Liver (tissue), 9 donors: ENCODE results near the gene TMEM242. TPM values are rescaled to one million over a fixed set of nuclear protein-coding genes. Genes with fewer than 3 reads are reported as not detected.

Experiments used
- DNase-seq: peaks from one replicate; pipeline ENCODE4 v3.0.0-alpha.2; 2017; ENCODE audit warnings: low spot score
- H3K27ac ChIP-seq, 2 donors: one replicate each; pipeline ENCODE4 v1.7.0; 2013; ENCODE audit warnings: inconsistent platforms in 2 of 2, low read length in 2 of 2, control low read depth in 1 of 2, low read depth in 1 of 2, mild to moderate bottlenecking in 1 of 2
- H3K27me3 ChIP-seq, 4 donors: one replicate each; pipeline versions ENCODE4 v1.6.1 to v1.7.0; 2013; ENCODE audit warnings: low read length in 3 of 4, inconsistent platforms in 1 of 4, mild to moderate bottlenecking in 1 of 4, moderate library complexity in 1 of 4; ENCODE audit not compliant: control insufficient read depth in 4 of 4, insufficient read depth in 4 of 4
- H3K36me3 ChIP-seq, 4 donors: one replicate each; pipeline versions ENCODE4 v1.6.1 to v1.7.0; 2013; ENCODE audit warnings: low read length in 3 of 4, mild to moderate bottlenecking in 3 of 4, low read depth in 1 of 4, moderate library complexity in 1 of 4; ENCODE audit not compliant: control insufficient read depth in 4 of 4, insufficient read depth in 3 of 4
- H3K4me1 ChIP-seq, 4 donors: one replicate each; pipeline versions ENCODE4 v1.6.1 to v1.7.0; 2013; ENCODE audit warnings: low read length in 3 of 4, mild to moderate bottlenecking in 3 of 4, moderate library complexity in 1 of 4; ENCODE audit not compliant: control insufficient read depth in 4 of 4, insufficient read depth in 4 of 4
- H3K4me3 ChIP-seq, 3 donors: one replicate each; pipeline versions ENCODE4 v1.6.1 to v1.7.0; 2013; ENCODE audit warnings: low read length in 3 of 3, control low read depth in 1 of 3, low read depth in 1 of 3, mild to moderate bottlenecking in 1 of 3
- H3K9ac ChIP-seq, 2 donors: one replicate each; pipeline ENCODE4 v1.7.0; 2013; ENCODE audit warnings: low read length in 2 of 2, mild to moderate bottlenecking in 2 of 2, moderate library complexity in 2 of 2, control low read depth in 1 of 2, low read depth in 1 of 2
- H3K9me3 ChIP-seq, 4 donors: one replicate each; pipeline versions ENCODE4 v1.6.1 to v1.7.0; 2013; ENCODE audit warnings: low read length in 3 of 4; ENCODE audit not compliant: control insufficient read depth in 4 of 4
- EGR1 ChIP-seq, 2 donors: IDR thresholded peaks; 2 replicates each; pipeline ENCODE4 v1.6.1; 2016 to 2018; ENCODE audit warnings: antibody characterized with exemption in 2 of 2, low read depth in 2 of 2
- FOXA2 ChIP-seq: IDR thresholded peaks from 2 replicates; pipeline ENCODE4 v1.6.1; 2016; ENCODE audit warnings: antibody characterized with exemption
- GABPA ChIP-seq, 2 donors: IDR thresholded peaks in 1 of 2; conservative IDR thresholded peaks in 1 of 2; 2 replicates each; pipeline ENCODE4 v1.6.1; 2016; ENCODE audit warnings: antibody characterized with exemption in 2 of 2, mild to moderate bottlenecking in 1 of 2, moderate library complexity in 1 of 2
- HNF4A ChIP-seq, 2 donors: conservative IDR thresholded peaks; 2 replicates each; pipeline ENCODE4 v1.6.1; 2016; ENCODE audit warnings: antibody characterized with exemption in 2 of 2, mild to moderate bottlenecking in 2 of 2
- HNF4G ChIP-seq: IDR thresholded peaks from 2 replicates; pipeline ENCODE4 v1.6.1; 2016; ENCODE audit warnings: antibody characterized with exemption
- JUND ChIP-seq, 2 donors: IDR thresholded peaks; 2 replicates each; pipeline ENCODE4 v1.6.1; 2016; ENCODE audit warnings: antibody characterized with exemption in 2 of 2
- NR2F2 ChIP-seq: IDR thresholded peaks from 2 replicates; pipeline ENCODE4 v1.6.1; 2016; ENCODE audit warnings: antibody characterized with exemption
- RAD21 ChIP-seq, 2 donors: IDR thresholded peaks; 2 replicates each; pipeline ENCODE4 v1.6.1; 2016; ENCODE audit warnings: antibody characterized with exemption in 2 of 2, mild to moderate bottlenecking in 2 of 2
- RXRA ChIP-seq, 2 donors: IDR thresholded peaks; 2 replicates each; pipeline ENCODE4 v1.6.1; 2017 to 2018; ENCODE audit warnings: antibody characterized with exemption in 2 of 2, mild to moderate bottlenecking in 1 of 2
- SP1 ChIP-seq: IDR thresholded peaks from 2 replicates; pipeline ENCODE4 v1.6.1; 2018; ENCODE audit warnings: antibody characterized with exemption, mild to moderate bottlenecking
- TAF1 ChIP-seq: conservative IDR thresholded peaks from 2 replicates; pipeline ENCODE4 v1.6.1; 2016; ENCODE audit warnings: antibody characterized with exemption, mild to moderate bottlenecking
- YY1 ChIP-seq: IDR thresholded peaks from 2 replicates; pipeline ENCODE4 v1.6.1; 2016; ENCODE audit warnings: antibody characterized with exemption, mild to moderate bottlenecking
- WGBS: extraction: QIAGEN DNeasy Blood & Tissue Kit; methylation state at CpG from one replicate; pipeline ENCODE4 v1.1.7; 2013; 5-methylcytosine and 5-hydroxymethylcytosine counted together
- polyA plus RNA-seq, 2 donors: library from polyadenylated mRNA; stranded (reverse) in 1 of 2; unstranded in 1 of 2; fragments of 200-250 nt in 1 of 2; fragments of >200 nt in 1 of 2; fragmentation: Nextera tagmentation in 1 of 2; extraction: Ambion mirVana in 1 of 2; gene quantifications; one replicate each; pipeline versions ENCODE4 v1.2.1 to v1.2.3, GENCODE V29; 2013 to 2015
- total RNA-seq, 2 donors: library from RNA; depleted of rRNA; stranded (reverse); fragments of >200 nt; gene quantifications; one replicate each; pipeline ENCODE4 v1.2.3, GENCODE V29; 2014
- TF ChIP-seq, protein P1 (sequence below): IDR thresholded peaks from 2 replicates; pipeline ENCODE4 v1.6.1; 2016; ENCODE audit warnings: antibody characterized with exemption, mild to moderate bottlenecking
- TF ChIP-seq, protein P2 (sequence below): IDR thresholded peaks from 2 replicates; pipeline ENCODE4 v1.6.1; 2016; ENCODE audit warnings: antibody characterized with exemption
- TF ChIP-seq, protein P3 (sequence below): IDR thresholded peaks from 2 replicates; pipeline ENCODE4 v1.6.1; 2016; ENCODE audit warnings: antibody characterized with exemption
- TF ChIP-seq, protein P4 (sequence below): IDR thresholded peaks from 2 replicates; pipeline ENCODE4 v1.6.1; 2016; ENCODE audit warnings: antibody characterized with exemption
- TF ChIP-seq, protein P5 (sequence below): fragments of 150-350 bp; IDR thresholded peaks from 2 replicates; pipeline ENCODE4 v1.5.1; 2017; ENCODE audit warnings: improper control_type of control experiment, low read depth, low read length; ENCODE audit not compliant: missing input control
- donor health status: healthy.
- donor health status: healthy.
- donor health status: healthy.
- donor health status: healthy.
- donor health status: healthy.

Gene TMEM242
- total and polyA plus RNA-seq, 4 donors: 3.7 to 10.2 (median 6.1) TPM

DNA sequence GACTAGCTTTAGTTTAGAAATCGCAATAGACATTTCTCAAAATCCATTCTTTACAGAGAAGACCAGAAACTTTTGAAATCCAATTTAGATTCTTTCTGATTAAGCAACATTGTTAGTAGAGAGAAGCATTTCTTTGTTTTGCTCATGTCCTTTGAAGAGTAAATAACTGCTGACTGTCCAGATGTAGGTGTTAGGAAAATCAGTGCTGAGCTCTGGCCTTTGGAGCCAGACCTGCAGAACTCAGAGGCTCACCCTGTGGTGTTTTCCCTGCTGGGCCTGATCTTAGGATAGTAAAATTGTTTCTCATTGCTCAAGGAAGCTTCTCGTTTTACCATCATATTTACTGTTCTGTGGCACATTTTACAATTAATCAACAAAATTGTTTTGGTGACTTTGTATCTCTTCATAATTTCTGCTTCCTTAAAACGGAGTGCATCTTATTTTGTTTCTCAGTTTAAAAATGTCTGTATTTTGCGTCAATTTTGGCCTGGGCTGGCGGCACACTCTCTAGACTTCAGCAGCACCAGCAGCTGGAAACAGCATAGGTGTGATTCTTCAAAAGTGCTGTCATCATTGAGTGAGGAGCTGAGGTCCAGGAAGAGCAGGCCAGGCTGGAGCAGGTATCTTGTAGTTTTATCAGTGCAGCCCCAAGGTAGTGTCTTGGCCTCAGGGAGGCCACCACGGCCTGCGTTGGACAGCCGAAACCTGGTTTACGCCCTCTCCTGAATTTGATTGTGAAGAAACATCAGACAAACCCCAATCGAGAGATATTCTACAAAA lies 49.4 kb upstream of the TMEM242 start:
- H3K4me1 ChIP-seq: peaks cover 0 to 4% (median 1%) of the 10 kb centered on the region in 4 donors
- 89% methylated on average over 10 of the region's 10 CpGs for WGBS
- no peak for DNase-seq
- H3K4me3 ChIP-seq: no peak overlapping the region
- no peaks in the 10 kb centered on the region for H3K36me3 ChIP-seq
- TF ChIP-seq NR2F2: no peak
- peak; percentile 48 for TF ChIP-seq FOXA2
- TF ChIP-seq TAF1: no peak
- peak in 1 of 2 donors; percentile 21 for TF ChIP-seq RAD21 (IDR thresholded peaks at IDR 0.05)
- TF ChIP-seq EGR1 (IDR thresholded peaks at IDR 0.05; ENCODE audit: low read depth in 2 of 2): no peak
- peak in 1 of 2 donors; percentile 21 for TF ChIP-seq RXRA (IDR thresholded peaks at IDR 0.05)
- peak in 1 of 2 donors; percentile 31 for TF ChIP-seq JUND (IDR thresholded peaks at IDR 0.05)
- TF ChIP-seq, protein P1, sequence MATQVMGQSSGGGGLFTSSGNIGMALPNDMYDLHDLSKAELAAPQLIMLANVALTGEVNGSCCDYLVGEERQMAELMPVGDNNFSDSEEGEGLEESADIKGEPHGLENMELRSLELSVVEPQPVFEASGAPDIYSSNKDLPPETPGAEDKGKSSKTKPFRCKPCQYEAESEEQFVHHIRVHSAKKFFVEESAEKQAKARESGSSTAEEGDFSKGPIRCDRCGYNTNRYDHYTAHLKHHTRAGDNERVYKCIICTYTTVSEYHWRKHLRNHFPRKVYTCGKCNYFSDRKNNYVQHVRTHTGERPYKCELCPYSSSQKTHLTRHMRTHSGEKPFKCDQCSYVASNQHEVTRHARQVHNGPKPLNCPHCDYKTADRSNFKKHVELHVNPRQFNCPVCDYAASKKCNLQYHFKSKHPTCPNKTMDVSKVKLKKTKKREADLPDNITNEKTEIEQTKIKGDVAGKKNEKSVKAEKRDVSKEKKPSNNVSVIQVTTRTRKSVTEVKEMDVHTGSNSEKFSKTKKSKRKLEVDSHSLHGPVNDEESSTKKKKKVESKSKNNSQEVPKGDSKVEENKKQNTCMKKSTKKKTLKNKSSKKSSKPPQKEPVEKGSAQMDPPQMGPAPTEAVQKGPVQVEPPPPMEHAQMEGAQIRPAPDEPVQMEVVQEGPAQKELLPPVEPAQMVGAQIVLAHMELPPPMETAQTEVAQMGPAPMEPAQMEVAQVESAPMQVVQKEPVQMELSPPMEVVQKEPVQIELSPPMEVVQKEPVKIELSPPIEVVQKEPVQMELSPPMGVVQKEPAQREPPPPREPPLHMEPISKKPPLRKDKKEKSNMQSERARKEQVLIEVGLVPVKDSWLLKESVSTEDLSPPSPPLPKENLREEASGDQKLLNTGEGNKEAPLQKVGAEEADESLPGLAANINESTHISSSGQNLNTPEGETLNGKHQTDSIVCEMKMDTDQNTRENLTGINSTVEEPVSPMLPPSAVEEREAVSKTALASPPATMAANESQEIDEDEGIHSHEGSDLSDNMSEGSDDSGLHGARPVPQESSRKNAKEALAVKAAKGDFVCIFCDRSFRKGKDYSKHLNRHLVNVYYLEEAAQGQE: peak; percentile 18
- TF ChIP-seq, protein P2, sequence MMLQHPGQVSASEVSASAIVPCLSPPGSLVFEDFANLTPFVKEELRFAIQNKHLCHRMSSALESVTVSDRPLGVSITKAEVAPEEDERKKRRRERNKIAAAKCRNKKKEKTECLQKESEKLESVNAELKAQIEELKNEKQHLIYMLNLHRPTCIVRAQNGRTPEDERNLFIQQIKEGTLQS: no peak
- TF ChIP-seq, protein P3, sequence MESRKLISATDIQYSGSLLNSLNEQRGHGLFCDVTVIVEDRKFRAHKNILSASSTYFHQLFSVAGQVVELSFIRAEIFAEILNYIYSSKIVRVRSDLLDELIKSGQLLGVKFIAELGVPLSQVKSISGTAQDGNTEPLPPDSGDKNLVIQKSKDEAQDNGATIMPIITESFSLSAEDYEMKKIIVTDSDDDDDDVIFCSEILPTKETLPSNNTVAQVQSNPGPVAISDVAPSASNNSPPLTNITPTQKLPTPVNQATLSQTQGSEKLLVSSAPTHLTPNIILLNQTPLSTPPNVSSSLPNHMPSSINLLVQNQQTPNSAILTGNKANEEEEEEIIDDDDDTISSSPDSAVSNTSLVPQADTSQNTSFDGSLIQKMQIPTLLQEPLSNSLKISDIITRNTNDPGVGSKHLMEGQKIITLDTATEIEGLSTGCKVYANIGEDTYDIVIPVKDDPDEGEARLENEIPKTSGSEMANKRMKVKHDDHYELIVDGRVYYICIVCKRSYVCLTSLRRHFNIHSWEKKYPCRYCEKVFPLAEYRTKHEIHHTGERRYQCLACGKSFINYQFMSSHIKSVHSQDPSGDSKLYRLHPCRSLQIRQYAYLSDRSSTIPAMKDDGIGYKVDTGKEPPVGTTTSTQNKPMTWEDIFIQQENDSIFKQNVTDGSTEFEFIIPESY: no peak
- peak; percentile 12 for TF ChIP-seq SP1
- TF ChIP-seq HNF4A (conservative IDR thresholded peaks at IDR 0.05): peak; percentile 51 to 74
- no peaks in the 10 kb centered on the region for H3K27me3 ChIP-seq
- H3K9ac ChIP-seq: no peak overlapping the region
- H3K9me3 ChIP-seq: no peaks in the 10 kb centered on the region
- H3K27ac ChIP-seq: no peak overlapping the region

DNA sequence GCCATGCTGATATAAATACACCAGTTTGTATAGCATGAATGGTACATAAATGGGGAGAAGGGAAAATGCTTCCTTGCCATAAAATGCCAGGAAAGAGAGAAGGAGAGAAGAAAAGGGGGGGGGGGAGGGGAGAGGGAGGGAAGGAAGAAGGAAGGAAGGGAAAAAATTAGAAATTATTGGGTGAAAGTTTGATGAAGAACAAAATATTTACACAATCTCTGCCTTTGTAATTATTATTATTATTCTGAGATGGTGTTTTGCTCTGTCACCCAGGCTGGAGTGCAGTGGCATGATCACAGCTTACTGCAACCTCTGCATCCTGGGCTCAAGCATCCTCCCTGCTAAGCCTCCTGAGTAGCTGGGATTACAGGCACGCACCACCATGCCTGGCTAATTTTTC lies 47.4 kb upstream of the TMEM242 start:
- H3K27me3 ChIP-seq: no peaks in the 10 kb centered on the region
- TF ChIP-seq TAF1: no peak
- no peak for TF ChIP-seq HNF4G
- TF ChIP-seq, protein P3: no peak
- no peak for TF ChIP-seq EGR1 (IDR thresholded peaks at IDR 0.05; ENCODE audit: low read depth in 2 of 2)
- TF ChIP-seq, protein P2: no peak
- TF ChIP-seq, protein P4, sequence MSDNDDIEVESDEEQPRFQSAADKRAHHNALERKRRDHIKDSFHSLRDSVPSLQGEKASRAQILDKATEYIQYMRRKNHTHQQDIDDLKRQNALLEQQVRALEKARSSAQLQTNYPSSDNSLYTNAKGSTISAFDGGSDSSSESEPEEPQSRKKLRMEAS: no peak
- no peak for TF ChIP-seq YY1
- TF ChIP-seq HNF4A (conservative IDR thresholded peaks at IDR 0.05): no peak
- TF ChIP-seq, protein P5, sequence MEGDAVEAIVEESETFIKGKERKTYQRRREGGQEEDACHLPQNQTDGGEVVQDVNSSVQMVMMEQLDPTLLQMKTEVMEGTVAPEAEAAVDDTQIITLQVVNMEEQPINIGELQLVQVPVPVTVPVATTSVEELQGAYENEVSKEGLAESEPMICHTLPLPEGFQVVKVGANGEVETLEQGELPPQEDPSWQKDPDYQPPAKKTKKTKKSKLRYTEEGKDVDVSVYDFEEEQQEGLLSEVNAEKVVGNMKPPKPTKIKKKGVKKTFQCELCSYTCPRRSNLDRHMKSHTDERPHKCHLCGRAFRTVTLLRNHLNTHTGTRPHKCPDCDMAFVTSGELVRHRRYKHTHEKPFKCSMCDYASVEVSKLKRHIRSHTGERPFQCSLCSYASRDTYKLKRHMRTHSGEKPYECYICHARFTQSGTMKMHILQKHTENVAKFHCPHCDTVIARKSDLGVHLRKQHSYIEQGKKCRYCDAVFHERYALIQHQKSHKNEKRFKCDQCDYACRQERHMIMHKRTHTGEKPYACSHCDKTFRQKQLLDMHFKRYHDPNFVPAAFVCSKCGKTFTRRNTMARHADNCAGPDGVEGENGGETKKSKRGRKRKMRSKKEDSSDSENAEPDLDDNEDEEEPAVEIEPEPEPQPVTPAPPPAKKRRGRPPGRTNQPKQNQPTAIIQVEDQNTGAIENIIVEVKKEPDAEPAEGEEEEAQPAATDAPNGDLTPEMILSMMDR: no peak
- no peak for TF ChIP-seq GABPA (IDR thresholded peaks at IDR 0.05 in 1 of 2, conservative IDR thresholded peaks at IDR 0.05 in 1 of 2)
- TF ChIP-seq SP1: no peak
- H3K9me3 ChIP-seq: no peaks in the 10 kb centered on the region
- 98% methylated on average over 1 of the region's 1 CpG for WGBS
- no peak for DNase-seq
- H3K4me3 ChIP-seq: no peak overlapping the region
- H3K36me3 ChIP-seq: no peaks in the 10 kb centered on the region
- no peak overlapping the region for H3K27ac ChIP-seq
- H3K9ac ChIP-seq: no peak overlapping the region
- H3K4me1 ChIP-seq: peaks cover 0 to 4% (median 1%) of the 10 kb centered on the region in 4 donors
